ENCODE measurements around the gene PCDHB16. TPM values are rescaled to one million over a fixed set of nuclear protein-coding genes. Genes with fewer than 3 reads are reported as not detected.
"Not testable (repeated sequence)": the region's sequence is repeated elsewhere in the genome, so short reads cannot be mapped to it uniquely, and the experiment has no call there.

The PCDHB16 gene
- total RNA-seq, 1 experiment from 2014 or later: not detected

DNA sequence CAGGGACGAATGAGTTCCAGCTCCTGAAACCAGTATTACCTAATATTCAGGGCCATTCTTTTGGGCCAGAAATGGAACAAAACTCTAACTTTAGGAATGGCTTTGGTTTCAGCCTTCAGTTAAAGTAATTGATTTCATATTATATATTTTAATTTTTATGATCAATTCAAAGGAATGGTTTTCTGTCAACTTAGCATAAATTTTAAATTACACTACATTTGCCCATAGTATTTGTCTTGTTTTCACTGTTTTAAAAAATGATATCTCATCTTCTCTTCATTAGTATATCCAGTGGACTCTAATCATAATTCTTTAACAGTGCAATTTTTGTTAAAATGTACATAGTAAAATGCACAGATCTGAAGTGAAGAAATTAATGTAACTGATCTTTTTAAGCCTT lies 1.9 kb upstream of the PCDHB16 start:
- Histone ChIP-seq H3K27ac (no peak overlapping the region), H3K4me1 (replicated peaks; ENCODE audit: insufficient read depth) (no peaks in the 10 kb centered on the region), H3K9me2 (ENCODE audit: insufficient read depth) (no peaks in the 10 kb centered on the region), H3K4me3 (no peak overlapping the region), H3K4me2 (no peak overlapping the region), H2AFZ (no peak overlapping the region), H3K79me2 (ENCODE audit: low read depth) (no peaks in the 10 kb centered on the region), H3K9me3 (ENCODE audit: insufficient read depth, low read depth) (peaks cover 2% of the 10 kb centered on the region; the same call in 1 of the 2 replicates), H4K20me1 (ENCODE audit: insufficient read depth) (no peaks in the 10 kb centered on the region), H3F3A (ENCODE audit: insufficient read depth, low read depth) (no peaks in the 10 kb centered on the region), H3K27me3 (ENCODE audit: insufficient read depth, low read depth) (no peaks in the 10 kb centered on the region), H3K36me3 (ENCODE audit: low read depth) (no peaks in the 10 kb centered on the region)
- intact Hi-C loops (cut with micrococcal nuclease; ENCODE audit: unreplicated experiment): loop anchor here (10.0 kb wide), 1 partner anchor 96 kb away; no protein-coding TSS in a partner anchor
- TF ChIP-seq, protein P1, sequence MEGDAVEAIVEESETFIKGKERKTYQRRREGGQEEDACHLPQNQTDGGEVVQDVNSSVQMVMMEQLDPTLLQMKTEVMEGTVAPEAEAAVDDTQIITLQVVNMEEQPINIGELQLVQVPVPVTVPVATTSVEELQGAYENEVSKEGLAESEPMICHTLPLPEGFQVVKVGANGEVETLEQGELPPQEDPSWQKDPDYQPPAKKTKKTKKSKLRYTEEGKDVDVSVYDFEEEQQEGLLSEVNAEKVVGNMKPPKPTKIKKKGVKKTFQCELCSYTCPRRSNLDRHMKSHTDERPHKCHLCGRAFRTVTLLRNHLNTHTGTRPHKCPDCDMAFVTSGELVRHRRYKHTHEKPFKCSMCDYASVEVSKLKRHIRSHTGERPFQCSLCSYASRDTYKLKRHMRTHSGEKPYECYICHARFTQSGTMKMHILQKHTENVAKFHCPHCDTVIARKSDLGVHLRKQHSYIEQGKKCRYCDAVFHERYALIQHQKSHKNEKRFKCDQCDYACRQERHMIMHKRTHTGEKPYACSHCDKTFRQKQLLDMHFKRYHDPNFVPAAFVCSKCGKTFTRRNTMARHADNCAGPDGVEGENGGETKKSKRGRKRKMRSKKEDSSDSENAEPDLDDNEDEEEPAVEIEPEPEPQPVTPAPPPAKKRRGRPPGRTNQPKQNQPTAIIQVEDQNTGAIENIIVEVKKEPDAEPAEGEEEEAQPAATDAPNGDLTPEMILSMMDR (conservative IDR thresholded peaks at IDR 0.05): no peak
- TF ChIP-seq EZH2 (IDR thresholded peaks at IDR 0.05; ENCODE audit: low read depth): no peak
- BruUV-seq (replicated peaks): no TSS peak
- ChIA-PET POLR2A (ENCODE audit: unreplicated experiment) (no interaction called here), CTCF (no interaction called here)
- no peak for DNase-seq

DNA sequence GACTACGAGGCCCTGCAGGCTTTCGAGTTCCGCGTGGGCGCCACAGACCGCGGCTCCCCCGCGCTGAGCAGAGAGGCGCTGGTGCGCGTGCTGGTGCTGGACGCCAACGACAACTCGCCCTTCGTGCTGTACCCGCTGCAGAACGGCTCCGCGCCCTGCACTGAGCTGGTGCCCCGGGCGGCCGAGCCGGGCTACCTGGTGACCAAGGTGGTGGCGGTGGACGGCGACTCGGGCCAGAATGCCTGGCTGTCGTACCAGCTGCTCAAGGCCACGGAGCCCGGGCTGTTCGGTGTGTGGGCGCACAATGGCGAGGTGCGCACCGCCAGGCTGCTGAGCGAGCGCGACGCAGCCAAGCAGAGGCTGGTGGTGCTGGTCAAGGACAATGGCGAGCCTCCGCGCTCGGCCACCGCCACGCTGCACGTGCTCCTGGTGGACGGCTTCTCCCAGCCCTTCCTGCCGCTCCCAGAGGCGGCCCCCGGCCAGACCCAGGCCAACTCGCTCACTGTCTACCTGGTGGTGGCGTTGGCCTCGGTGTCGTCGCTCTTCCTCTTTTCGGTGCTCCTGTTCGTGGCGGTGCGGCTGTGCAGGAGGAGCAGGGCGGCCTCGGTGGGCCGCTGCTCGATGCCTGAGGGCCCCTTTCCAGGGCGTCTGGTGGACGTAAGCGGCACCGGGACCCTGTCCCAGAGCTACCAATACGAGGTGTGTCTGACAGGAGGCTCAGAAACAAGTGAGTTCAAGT lies 2.1 kb downstream of the PCDHB16 start:
- H3F3A ChIP-seq (ENCODE audit: insufficient read depth, low read depth); H3K27ac ChIP-seq; BruUV-seq (replicated peaks); H3K4me1 ChIP-seq (replicated peaks; ENCODE audit: insufficient read depth); H3K4me2 ChIP-seq; H4K20me1 ChIP-seq (ENCODE audit: insufficient read depth); CTCF ChIA-PET; H2AFZ ChIP-seq; H3K9me2 ChIP-seq (ENCODE audit: insufficient read depth); POLR2A ChIA-PET (ENCODE audit: unreplicated experiment); DNase-seq; H3K79me2 ChIP-seq (ENCODE audit: low read depth); H3K36me3 ChIP-seq (ENCODE audit: low read depth); H3K4me3 ChIP-seq; H3K27me3 ChIP-seq (ENCODE audit: insufficient read depth, low read depth); H3K9me3 ChIP-seq (ENCODE audit: insufficient read depth, low read depth): not testable (repeated sequence)
- intact Hi-C loops (cut with micrococcal nuclease; ENCODE audit: unreplicated experiment): loop anchor here (10.0 kb wide), 1 partner anchor 99 kb away; no protein-coding TSS in a partner anchor

DNA sequence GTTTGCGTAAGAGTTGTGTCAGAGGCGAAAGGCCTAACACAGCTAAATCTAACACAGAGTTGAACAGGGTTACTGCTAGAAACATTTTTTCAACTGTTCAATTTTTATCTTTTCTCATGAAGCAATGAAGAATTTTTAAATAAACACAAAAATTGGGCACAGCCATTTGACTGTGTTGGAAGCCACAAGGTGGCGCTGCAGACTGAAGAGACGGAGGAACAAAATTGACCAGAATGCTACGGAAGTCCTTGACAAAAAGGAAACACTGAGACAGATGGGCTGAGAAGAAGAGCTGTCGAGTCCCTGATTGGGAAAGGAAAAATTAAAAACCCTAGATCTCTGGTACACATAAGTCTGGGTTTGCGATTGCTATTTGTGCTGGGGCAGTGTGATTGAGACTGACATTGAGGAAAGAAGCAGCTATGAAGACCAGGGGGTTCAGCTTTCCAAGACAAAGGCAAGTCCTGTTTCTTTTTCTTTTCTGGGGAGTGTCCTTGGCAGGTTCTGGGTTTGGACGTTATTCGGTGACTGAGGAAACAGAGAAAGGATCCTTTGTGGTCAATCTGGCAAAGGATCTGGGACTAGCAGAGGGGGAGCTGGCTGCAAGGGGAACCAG lies 4.8 kb downstream of the PCDHB16 start, which contains the start of gene PCDHB9:
TSS of gene PCDHB9 (plus strand) at position 265 of the 616 bp plus-strand sequence. CDS start at position 423, 158 bp downstream.
- ChIA-PET CTCF (interaction anchor here (0.6 kb wide), 1 partner anchor 1146 kb away, joined by 6 read pairs; no protein-coding TSS in a partner anchor), POLR2A (ENCODE audit: unreplicated experiment) (no interaction called here)
- no peaks in the 10 kb centered on the region for H3K9me2 ChIP-seq (ENCODE audit: insufficient read depth)
- no peak within 1 kb of the TSS for H2AFZ ChIP-seq
- no peaks in the 10 kb centered on the region for H3K4me1 ChIP-seq (replicated peaks; ENCODE audit: insufficient read depth)
- H3K4me2 ChIP-seq: no peak within 1 kb of the TSS
- TF ChIP-seq EZH2 (IDR thresholded peaks at IDR 0.05; ENCODE audit: low read depth): no peak
- TF ChIP-seq, protein P1 (conservative IDR thresholded peaks at IDR 0.05): peak; percentile 65
- DNase-seq: peak in 1 of 2 experiments; percentile 11
- H3K9me3 ChIP-seq (ENCODE audit: insufficient read depth, low read depth): no peaks in the 10 kb centered on the region
- intact Hi-C loops (cut with micrococcal nuclease; ENCODE audit: unreplicated experiment): loop anchor here (10.0 kb wide), 1 partner anchor 102 kb away; no protein-coding TSS in a partner anchor
- H3K79me2 ChIP-seq (ENCODE audit: low read depth): no peaks in the 10 kb centered on the region
- no TSS peak for BruUV-seq (replicated peaks)
- H3K36me3 ChIP-seq (ENCODE audit: low read depth): no peaks in the 10 kb centered on the region
- H3K27ac ChIP-seq: no peak within 1 kb of the TSS
- no peak within 1 kb of the TSS for H3K4me3 ChIP-seq
- H3F3A ChIP-seq (ENCODE audit: insufficient read depth, low read depth): no peaks in the 10 kb centered on the region
- no peaks in the 10 kb centered on the region for H4K20me1 ChIP-seq (ENCODE audit: insufficient read depth)
- H3K27me3 ChIP-seq (ENCODE audit: insufficient read depth, low read depth): no peaks in the 10 kb centered on the region

DNA sequence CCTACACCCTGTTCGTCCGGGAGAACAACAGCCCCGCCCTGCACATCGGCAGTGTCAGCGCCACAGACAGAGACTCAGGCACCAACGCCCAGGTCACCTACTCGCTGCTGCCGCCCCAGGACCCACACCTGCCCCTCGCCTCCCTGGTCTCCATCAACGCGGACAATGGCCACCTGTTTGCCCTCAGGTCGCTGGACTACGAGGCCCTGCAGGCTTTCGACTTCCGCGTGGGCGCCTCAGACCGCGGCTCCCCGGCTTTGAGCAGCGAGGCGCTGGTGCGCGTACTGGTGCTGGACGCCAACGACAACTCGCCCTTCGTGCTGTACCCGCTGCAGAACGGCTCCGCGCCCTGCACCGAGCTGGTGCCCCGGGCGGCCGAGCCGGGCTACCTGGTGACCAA lies 6.5 kb downstream of the PCDHB16 start:
- CTCF ChIA-PET; H3K4me1 ChIP-seq (replicated peaks; ENCODE audit: insufficient read depth); BruUV-seq (replicated peaks); H3F3A ChIP-seq (ENCODE audit: insufficient read depth, low read depth); H3K4me3 ChIP-seq; H3K27me3 ChIP-seq (ENCODE audit: insufficient read depth, low read depth); H3K4me2 ChIP-seq; DNase-seq; H3K79me2 ChIP-seq (ENCODE audit: low read depth); H3K27ac ChIP-seq; H4K20me1 ChIP-seq (ENCODE audit: insufficient read depth); POLR2A ChIA-PET (ENCODE audit: unreplicated experiment); H2AFZ ChIP-seq; H3K9me3 ChIP-seq (ENCODE audit: insufficient read depth, low read depth); H3K9me2 ChIP-seq (ENCODE audit: insufficient read depth); H3K36me3 ChIP-seq (ENCODE audit: low read depth): not testable (repeated sequence)
- intact Hi-C loops (cut with micrococcal nuclease; ENCODE audit: unreplicated experiment): loop anchor here (10.0 kb wide), 1 partner anchor 104 kb away; no protein-coding TSS in a partner anchor

DNA sequence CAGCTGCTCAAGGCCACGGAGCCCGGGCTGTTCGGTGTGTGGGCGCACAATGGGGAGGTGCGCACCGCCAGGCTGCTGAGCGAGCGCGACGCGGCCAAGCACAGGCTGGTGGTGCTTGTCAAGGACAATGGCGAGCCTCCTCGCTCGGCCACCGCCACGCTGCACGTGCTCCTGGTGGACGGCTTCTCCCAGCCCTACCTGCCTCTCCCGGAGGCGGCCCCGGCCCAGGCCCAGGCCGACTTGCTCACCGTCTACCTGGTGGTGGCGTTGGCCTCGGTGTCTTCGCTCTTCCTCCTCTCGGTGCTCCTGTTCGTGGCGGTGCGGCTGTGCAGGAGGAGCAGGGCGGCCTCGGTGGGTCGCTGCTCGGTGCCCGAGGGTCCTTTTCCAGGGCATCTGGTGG lies 6.9 kb downstream of the PCDHB16 start:
- intact Hi-C loops (cut with micrococcal nuclease; ENCODE audit: unreplicated experiment): loop anchor here (10.0 kb wide), 1 partner anchor 104 kb away; no protein-coding TSS in a partner anchor
- H3K4me1 ChIP-seq (replicated peaks; ENCODE audit: insufficient read depth); H3K79me2 ChIP-seq (ENCODE audit: low read depth); BruUV-seq (replicated peaks); H2AFZ ChIP-seq; H3K9me2 ChIP-seq (ENCODE audit: insufficient read depth); H3K4me2 ChIP-seq; H3F3A ChIP-seq (ENCODE audit: insufficient read depth, low read depth); H3K9me3 ChIP-seq (ENCODE audit: insufficient read depth, low read depth); H3K27ac ChIP-seq; DNase-seq; H4K20me1 ChIP-seq (ENCODE audit: insufficient read depth); H3K27me3 ChIP-seq (ENCODE audit: insufficient read depth, low read depth); POLR2A ChIA-PET (ENCODE audit: unreplicated experiment); H3K36me3 ChIP-seq (ENCODE audit: low read depth); CTCF ChIA-PET; H3K4me3 ChIP-seq: not testable (repeated sequence)

All from PC-9 (cell line).